ENCODE measurements around the gene BLOC1S3.

DNA sequence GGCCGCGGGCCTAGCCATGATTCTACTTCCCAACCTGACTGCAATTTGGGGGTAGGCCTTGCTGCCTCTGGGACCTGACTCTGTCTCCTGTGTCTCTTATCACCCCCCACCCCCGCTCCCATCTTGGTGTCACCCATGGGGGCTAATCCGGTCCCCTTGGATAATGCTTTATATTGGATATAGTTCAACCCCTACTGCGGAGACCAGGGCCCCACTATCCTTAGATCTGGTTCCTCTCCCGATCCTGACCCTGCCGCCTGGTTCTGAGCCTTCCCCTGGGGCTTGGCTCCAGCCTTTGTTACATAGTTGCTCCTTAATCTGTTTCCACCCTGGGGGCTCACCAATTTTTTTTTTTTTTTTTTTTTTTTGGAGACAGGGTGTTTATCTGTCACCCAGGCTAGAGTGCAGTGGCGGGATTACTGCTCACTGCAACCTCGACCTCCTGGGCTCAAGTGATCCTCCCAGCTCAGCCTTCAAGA is 1.3 kb downstream of the BLOC1S3 start:
- TF ChIP-seq, protein P1, sequence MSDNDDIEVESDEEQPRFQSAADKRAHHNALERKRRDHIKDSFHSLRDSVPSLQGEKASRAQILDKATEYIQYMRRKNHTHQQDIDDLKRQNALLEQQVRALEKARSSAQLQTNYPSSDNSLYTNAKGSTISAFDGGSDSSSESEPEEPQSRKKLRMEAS (IDR thresholded peaks at IDR 0.05) = no peak
- TF ChIP-seq KDM5A (IDR thresholded peaks at IDR 0.05) = no peak

Measured in A549 (cell line).